ENCODE measurements around the gene TRPM1. TPM values are rescaled to one million over a fixed set of nuclear protein-coding genes. Genes with fewer than 3 reads are reported as not detected.
A peak's percentile ranks its signal among the peaks of the same experiment; 100 is the strongest.

The TRPM1 gene
- total and polyA plus RNA-seq, 9 of the 15 experiments (the other 6 are each of a cell fraction or from before 2014, with no cell fraction given), result 0.01 to 0.06 (median 0.03) TPM; not detected in 5

DNA sequence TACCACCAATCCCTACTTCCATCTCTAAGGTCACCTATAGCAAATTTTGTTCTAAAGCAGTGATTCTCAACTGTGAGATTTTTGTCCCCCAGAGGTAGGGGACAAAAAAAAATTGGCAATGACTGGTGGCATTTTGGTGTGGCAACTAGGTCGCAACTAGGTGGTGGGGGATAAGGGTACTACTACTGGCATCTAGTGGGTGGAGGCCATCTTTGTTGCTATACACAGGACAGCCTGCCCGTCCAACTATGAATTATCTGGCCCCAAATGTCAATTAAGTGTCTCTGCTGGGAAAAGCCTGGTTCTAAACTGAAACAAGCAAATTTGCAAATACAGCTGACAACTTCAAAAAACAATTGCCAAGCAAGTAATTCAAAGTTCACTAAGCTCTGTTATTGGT is 111.5 kb downstream of the TRPM1 start:
- H4K20me1 ChIP-seq (replicated peaks; ENCODE audit: control insufficient read depth, insufficient read depth, low read length), result 0 out of 2 replicates have a peak, but pooled peaks cover 3% of the 10 kb centered on the region
- H3K9ac ChIP-seq (ENCODE audit: insufficient read depth in 1 of 2, low read depth in 2 of 2, low read length in 2 of 2), result peak overlapping the region in 1 of 2 experiments; percentile 87; a peak in 2 of 4 replicates
- no peak overlapping the region for H2AFZ ChIP-seq (ENCODE audit: low read depth, low read length)
- DNase-seq (ENCODE audit: extremely low read depth in 1 of 4, low spot score in 3 of 4) (no peak), FAIRE-seq (no peak), ATAC-seq (no peak)
- H3K4me3 ChIP-seq, result peak overlapping the region; percentile 84; the same call in 1 of the 2 replicates
- peaks cover 0 to 12% of the 10 kb centered on the region in 2 experiments; a peak in 3 of 5 replicates for H3K4me1 ChIP-seq (replicated peaks in 1 of 2; ENCODE audit: control insufficient read depth in 2 of 2, insufficient read depth in 2 of 2, low read length in 2 of 2)
- BruUV-seq (replicated peaks), result no TSS peak
- POLR2A ChIA-PET, result interaction anchor here (1.3 to 2.3 kb wide), 2 partner anchors 12 to 22 kb away, joined by 4 to 8 read pairs; no protein-coding TSS in a partner anchor
- H3K36me3 ChIP-seq (ENCODE audit: control insufficient read depth, insufficient read depth, low read length), result peaks cover 6% of the 10 kb centered on the region; the same call in 1 of the 3 replicates
- H3K9me3 ChIP-seq (replicated peaks; ENCODE audit: control insufficient read depth, insufficient read depth, low read depth, low read length), result no peaks in the 10 kb centered on the region
- no peak overlapping the region for H3K27ac ChIP-seq (ENCODE audit: extremely low read depth, low read depth, low read length)
- TF ChIP-seq YY1 (IDR thresholded peaks at IDR 0.05; ENCODE audit: borderline replicate concordance in 1 of 3, control insufficient read depth in 1 of 3, extremely low read depth in 1 of 3, insufficient read depth in 3 of 3, insufficient read length in 1 of 3, insufficient replicate concordance in 2 of 3, low read depth in 1 of 3, low read length in 2 of 3), result peak in 1 of 3 experiments; percentile 51
- TF ChIP-seq ZNF507 (tag; conservative IDR thresholded peaks at IDR 0.05), result no peak
- intact Hi-C loops (cut with micrococcal nuclease) (loop anchor here (5.0 to 10.0 kb wide), 2 partner anchors 88 to 135 kb away; partner anchors contain the start of gene FAN1), in situ Hi-C loops (cut with MboI) (no loop called here)
- H3K27me3 ChIP-seq (ENCODE audit: control insufficient read depth in 2 of 2, insufficient read depth in 2 of 2, low read length in 2 of 2), result no peaks in the 10 kb centered on the region
- WGBS (ENCODE audit: insufficient coverage, low coverage, missing lambda C conversion rate), result 56% methylated on average over 2 of the region's 2 CpGs
- no peaks in the 10 kb centered on the region for H3K9me1 ChIP-seq (ENCODE audit: control insufficient read depth, insufficient read depth, low read length)
- H3K79me2 ChIP-seq (ENCODE audit: control insufficient read depth, insufficient read depth, low read length), result peaks cover 14% of the 10 kb centered on the region; the same call in 2 of the 3 replicates
- H3K4me2 ChIP-seq (ENCODE audit: insufficient read depth, low read length), result peak overlapping the region; percentile 93; the same call in 1 of the 2 replicates
- CTCF ChIA-PET (ENCODE audit: low intra/inter-chr PET ratio), result no interaction called here

DNA sequence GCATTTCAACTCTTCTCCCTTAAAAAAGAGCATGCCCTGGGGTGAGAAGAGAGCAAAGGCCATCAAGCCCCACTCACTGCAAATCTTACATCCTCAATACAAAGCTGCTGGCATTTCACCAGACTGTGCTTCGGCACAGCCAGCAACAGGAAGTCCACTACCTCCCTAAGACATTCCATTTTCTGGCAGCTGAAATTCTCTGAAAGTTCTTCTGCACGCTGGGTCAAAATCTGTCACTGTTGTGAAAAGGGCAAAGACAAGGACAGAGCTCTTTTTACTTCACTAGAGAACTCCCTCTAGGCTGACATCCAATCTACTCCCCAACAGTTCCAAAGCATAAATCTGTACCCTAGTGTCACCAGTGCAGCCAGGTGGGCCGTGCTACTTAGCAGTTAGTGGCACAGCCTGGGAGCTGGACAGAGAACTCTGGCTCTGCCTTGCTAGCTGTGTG is 116.4 kb downstream of the TRPM1 start:
- 59% methylated on average over 3 of the region's 3 CpGs for WGBS (ENCODE audit: insufficient coverage, low coverage, missing lambda C conversion rate)
- H4K20me1 ChIP-seq (replicated peaks; ENCODE audit: control insufficient read depth, insufficient read depth, low read length), result peaks cover 7% of the 10 kb centered on the region; the same call in 1 of the 2 replicates
- H3K4me2 ChIP-seq (ENCODE audit: insufficient read depth, low read length), result no peak overlapping the region
- H3K4me3 ChIP-seq, result no peak overlapping the region
- no peak overlapping the region for H3K27ac ChIP-seq (ENCODE audit: extremely low read depth, low read depth, low read length)
- H3K9ac ChIP-seq (ENCODE audit: insufficient read depth in 1 of 2, low read depth in 2 of 2, low read length in 2 of 2), result no peak overlapping the region
- H3K79me2 ChIP-seq (ENCODE audit: control insufficient read depth, insufficient read depth, low read length), result peaks cover 2% of the 10 kb centered on the region; the same call in 1 of the 3 replicates
- intact Hi-C loops (cut with micrococcal nuclease), result no loop called here
- no peaks in the 10 kb centered on the region for H3K27me3 ChIP-seq (ENCODE audit: control insufficient read depth in 2 of 2, insufficient read depth in 2 of 2, low read length in 2 of 2)
- BruUV-seq (replicated peaks), result no TSS peak
- no peaks in the 10 kb centered on the region for H3K9me3 ChIP-seq (replicated peaks; ENCODE audit: control insufficient read depth, insufficient read depth, low read depth, low read length)
- FAIRE-seq (no peak), DNase-seq (ENCODE audit: extremely low read depth in 1 of 4, low spot score in 3 of 4) (no peak), ATAC-seq (peak; percentile 44; the same call in 2 of the 3 replicates)
- ChIA-PET POLR2A (interaction anchor here (1.4 kb wide), 1 partner anchor 11 kb away, joined by 4 read pairs; no protein-coding TSS in a partner anchor), CTCF (ENCODE audit: low intra/inter-chr PET ratio) (no interaction called here)
- no peak for TF ChIP-seq TAF15 (IDR thresholded peaks at IDR 0.05; ENCODE audit: low read depth, low read length)
- TF ChIP-seq PYGO2 (tag; IDR thresholded peaks at IDR 0.05), result no peak
- TF ChIP-seq ZNF79 (CRISPR knock-in tag; IDR thresholded peaks at IDR 0.05; ENCODE audit: low read depth), result no peak
- no peak for TF ChIP-seq RBM39 (optimal IDR thresholded peaks at IDR 0.05; ENCODE audit: low read depth, low read length)
- TF ChIP-seq GABPA (tag; conservative IDR thresholded peaks at IDR 0.05; ENCODE audit: low read depth), result no peak
- no peak for TF ChIP-seq CHCHD3 (CRISPR knock-in tag; IDR thresholded peaks at IDR 0.05)
- TF ChIP-seq, protein P1, sequence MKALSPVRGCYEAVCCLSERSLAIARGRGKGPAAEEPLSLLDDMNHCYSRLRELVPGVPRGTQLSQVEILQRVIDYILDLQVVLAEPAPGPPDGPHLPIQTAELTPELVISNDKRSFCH (CRISPR knock-in tag; IDR thresholded peaks at IDR 0.05), result no peak
- TF ChIP-seq, protein P1 (tag; IDR thresholded peaks at IDR 0.05), result no peak
- no peak for TF ChIP-seq ZNF436 (CRISPR knock-in tag; IDR thresholded peaks at IDR 0.05)
- TF ChIP-seq RNF2 (IDR thresholded peaks at IDR 0.05), result no peak
- no peak for TF ChIP-seq ZEB2 (IDR thresholded peaks at IDR 0.05)
- no peak for TF ChIP-seq MCM7 (IDR thresholded peaks at IDR 0.05)
- TF ChIP-seq ELF2 (CRISPR knock-in tag; IDR thresholded peaks at IDR 0.05), result no peak
- H3K36me3 ChIP-seq (ENCODE audit: control insufficient read depth, insufficient read depth, low read length), result peaks cover 6% of the 10 kb centered on the region; the same call in 2 of the 3 replicates
- no peak overlapping the region for H2AFZ ChIP-seq (ENCODE audit: low read depth, low read length)
- in situ Hi-C loops (cut with MboI), result no loop called here
- no peaks in the 10 kb centered on the region; a peak in 1 of 5 replicates for H3K4me1 ChIP-seq (replicated peaks in 1 of 2; ENCODE audit: control insufficient read depth in 2 of 2, insufficient read depth in 2 of 2, low read length in 2 of 2)
- H3K9me1 ChIP-seq (ENCODE audit: control insufficient read depth, insufficient read depth, low read length), result no peaks in the 10 kb centered on the region
